Activated CD8-positive, alpha-beta memory T cell treated with anti-CD3 and anti-CD28 coated beads for 24 hours (primary cell): Measurements from ENCODE around the gene MX1.
"Not testable (repeated sequence)": the region's sequence is repeated elsewhere in the genome, so short reads cannot be mapped to it uniquely, and the experiment has no call there.

ENCODE experiments used
- DNase-seq: peaks from one replicate; pipeline ENCODE4 v3.0.0-alpha.2; 2020

MX1 gene

DNA sequence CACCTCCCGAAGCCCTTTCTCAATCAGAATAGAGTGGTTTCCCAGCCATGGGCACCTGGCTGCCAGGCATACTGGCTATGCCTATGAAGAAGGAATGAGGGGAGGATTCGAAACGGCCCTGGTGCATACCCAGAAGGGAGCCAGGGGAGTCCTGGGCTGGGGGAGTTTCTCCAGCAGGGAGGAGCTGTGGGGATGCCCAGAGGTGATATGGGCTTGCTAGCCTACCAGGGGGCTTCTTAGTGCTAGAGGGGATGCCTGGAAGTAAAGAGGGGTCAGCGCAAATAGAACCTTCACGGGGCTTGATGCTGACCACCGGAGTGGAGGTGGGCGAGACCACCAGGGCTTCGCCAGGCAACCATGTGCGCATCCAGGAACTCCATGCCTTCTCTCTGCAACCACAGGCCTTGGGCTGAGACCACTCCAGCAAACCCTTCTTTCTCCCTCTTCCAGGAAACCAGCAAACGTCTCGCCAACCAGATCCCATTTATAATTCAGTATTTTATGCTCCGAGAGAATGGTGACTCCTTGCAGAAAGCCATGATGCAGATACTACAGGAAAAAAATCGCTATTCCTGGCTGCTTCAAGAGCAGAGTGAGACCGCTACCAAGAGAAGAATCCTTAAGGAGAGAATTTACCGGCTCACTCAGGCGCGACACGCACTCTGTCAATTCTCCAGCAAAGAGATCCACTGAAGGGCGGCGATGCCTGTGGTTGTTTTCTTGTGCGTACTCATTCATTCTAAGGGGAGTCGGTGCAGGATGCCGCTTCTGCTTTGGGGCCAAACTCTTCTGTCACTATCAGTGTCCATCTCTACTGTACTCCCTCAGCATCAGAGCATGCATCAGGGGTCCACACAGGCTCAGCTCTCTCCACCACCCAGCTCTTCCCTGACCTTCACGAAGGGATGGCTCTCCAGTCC, 18.2 kb upstream of the MX1 start:
- peak; percentile 28 for DNase-seq

DNA sequence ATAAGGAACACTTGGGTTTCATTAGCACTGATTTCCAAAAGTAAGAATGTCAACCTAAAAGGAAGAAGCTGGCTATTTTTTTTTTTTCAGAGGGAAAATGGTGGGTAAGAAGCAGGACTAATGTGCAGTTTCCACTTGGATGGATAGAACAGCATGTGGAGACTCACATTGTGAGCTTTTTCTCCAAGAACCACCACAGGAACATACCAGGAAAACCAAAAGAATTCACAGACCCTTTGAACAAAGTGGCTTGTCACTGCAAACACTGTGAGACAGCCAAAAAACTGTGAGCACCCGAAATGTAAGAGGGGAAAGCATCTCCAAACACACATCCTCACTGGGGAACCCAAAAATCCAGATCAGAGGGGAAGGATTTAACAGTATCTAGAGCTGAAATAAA, 15.7 kb upstream of the MX1 start:
- DNase-seq: no peak

DNA sequence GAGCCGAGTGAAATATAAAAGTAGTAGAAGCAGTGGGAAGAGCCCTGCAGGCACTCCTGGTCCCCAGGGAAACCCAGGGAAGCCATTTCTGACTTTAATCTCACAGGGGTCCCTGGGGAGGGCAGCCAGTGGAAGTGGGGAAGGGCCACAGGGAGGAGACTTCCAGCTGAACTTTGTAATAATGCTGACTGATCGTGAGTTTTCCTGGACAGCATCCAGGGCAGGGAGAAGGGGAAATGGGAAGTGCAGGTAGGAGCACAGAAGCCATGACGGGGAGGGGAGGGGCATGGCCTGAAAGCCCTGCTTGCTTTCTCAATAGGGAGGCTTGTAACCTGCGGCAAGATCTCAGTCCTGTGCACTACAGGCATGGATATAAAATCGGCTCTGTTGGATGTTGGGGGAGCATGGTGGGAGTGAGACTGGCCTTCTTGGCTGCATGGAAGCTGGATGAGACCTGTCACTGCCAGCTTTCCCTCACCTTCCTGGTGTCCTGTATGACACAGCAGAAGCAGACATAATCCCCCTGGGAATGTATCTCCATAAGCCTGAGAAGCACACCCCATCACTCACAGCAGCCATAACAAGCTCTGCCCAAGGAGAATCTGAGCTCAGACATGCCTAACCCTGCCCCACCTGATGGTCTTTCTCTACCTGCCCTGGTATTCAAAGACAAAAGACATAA, 15.1 kb upstream of the MX1 start:
- DNase-seq: peak; percentile 35

DNA sequence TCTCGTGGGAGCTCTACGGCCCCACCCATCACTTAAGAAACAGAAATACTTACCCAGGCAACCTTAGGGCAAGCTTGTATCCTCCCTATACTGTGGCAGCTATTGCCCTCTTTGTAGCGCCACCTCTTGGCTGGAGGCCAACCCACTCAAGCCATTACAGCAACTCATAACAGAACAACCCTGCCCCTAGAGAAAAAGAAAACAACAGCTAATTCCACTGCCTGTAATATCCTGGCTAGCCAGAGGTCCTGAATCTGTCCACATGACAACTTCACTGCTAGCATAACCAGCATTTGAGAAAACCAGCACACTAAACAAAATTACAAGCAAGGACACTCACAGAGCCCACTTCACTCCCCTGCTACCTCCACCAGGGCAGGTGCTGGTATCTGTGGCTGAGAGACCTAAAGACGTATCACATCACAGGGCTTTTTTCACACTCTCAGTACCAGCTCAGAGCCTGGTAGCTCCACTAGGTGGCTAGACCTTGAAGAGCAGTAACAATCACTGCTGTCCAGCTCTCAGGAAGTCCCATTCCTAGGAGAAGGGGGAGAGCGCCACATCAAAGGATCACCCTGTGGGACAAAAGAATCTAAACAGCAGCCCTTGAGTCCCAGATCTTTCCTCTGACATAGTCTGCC, 14.5 kb upstream of the MX1 start:
- DNase-seq: peak; percentile 15

DNA sequence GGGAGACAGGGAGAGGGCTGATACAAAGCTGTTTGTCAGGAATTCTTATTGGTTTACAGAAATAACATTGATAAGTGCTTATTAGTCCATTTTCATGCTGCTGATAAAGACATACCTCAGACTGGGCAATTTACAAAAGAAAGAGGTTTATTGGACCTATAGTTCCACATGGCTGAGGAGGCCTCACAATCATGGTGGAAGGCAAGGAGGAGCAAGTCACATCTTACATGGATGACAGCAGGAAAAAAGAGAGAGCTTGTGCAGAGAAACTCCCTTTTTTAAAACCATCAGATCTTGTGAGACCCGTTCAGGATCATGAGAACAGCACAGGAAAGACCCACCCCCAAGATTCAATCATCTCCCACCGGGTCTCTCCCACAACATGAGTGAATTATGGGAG, 8.5 kb upstream of the MX1 start:
- DNase-seq: not testable (repeated sequence)

DNA sequence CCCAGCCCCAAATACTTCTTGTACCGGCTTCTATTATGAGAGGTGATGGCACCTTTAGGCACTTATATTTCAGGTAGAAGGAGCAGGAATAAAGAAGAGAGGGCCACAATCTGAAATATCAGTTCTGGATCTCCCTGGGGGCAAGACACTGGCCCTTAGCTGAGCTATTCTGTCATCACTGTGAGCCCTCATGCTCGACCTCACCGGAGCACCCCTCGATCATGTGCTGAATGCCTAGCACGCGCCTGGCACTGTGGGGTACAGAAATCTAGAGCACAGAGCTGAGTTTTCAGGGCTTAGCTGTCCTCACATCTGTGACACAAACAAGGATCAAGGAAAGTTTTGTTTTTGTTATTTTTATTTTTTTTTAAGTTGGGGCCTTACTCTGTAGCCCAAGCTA, 7.6 kb upstream of the MX1 start:
- no peak for DNase-seq

DNA sequence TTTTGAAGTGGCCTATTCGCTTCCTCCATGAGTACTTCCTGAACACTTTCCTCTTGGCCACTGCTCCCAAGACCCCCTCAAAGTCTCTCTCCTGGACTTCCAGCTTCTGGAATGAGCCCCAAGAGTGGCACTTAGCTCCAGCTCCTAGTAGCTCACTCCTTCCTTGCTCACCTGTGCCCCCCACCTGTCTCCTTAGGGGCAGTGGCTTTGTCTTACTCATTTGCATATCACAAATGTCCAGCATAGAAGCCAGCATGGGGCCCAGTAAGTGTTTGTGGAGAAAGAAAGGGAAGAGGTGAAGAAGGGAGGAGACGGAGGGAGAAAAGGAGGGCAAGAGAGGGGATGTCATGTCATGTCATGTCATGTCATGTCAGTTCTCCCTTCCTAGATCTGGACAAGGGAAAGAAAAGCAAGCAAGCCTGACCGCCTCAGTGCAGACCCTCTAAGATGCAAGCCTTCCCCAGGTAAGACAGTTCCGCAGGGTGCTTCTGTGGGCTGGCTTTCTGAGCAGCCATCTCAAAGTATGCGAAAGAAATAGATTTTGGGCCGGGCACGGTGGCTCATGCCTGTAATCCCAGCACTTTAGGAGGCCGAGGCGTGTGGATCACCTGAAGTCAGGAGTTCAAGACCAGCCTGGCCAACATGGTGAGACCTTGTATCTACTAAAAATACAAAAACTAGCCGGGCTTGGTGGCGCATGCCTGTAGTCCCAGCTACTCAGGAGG, 6.9 kb upstream of the MX1 start:
- peak; percentile 52 for DNase-seq

DNA sequence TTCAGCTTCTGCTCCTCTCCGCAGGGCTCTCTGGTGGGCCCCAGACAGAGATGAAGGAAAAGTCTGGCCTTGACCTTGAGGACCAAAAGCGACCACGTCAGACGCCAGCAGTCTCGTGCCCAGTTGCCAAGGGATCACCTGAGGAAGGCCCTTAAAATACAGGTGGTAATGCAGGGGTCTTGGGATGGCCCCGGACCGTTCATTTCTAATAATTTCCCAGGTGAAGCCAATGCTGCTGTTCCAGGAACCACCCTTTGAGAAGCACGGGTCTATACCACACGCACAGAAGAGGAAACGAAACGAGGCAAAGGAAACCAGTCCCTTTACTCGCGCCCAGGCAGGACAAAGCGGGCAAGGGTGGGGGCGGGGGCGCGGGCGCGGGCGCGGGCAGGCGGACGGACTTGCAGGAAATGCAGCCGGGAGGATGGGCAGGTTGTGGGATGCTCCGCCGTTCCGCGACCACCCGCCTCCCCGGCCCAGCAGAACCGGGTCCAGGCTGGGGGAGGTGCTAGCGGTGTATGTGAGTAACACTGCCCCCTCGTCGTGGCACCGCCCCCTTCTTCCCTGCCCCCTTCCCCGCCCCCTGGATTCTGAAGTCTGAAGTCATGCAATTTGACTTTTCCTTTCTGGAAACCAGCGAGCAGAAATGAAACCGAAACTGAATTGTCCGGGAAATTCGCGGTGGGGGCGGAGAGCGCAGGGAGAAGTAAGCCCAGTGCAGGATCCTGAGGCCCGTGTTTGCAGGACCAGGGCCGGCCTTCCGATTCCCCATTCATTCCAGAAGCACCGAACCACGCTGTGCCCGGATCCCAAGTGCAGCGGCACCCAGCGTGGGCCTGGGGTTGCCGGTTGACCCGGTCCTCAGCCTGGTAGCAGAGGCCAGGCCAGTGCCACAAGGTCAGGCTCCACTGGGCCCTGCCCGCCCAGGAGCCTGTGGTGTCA, 5.8 kb upstream of the MX1 start:
- peak; percentile 73 for DNase-seq

DNA sequence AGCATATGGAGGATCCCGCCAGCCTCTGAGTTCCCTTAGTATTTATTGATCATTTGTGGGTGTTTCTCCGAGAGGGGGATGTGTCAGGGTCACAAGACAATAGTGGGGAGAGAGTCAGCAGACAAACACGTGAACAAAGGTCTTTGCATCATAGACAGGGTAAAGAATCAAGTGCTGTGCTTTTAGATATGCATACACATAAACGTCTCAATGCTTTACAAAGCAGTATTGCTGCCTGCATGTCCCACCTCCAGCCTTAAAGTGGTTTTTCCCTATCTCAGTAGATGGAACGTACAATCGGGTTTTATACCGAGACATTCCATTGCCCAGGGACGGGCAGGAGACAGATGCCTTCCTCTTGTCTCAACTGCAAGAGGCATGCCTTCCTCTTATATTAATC, 5.0 kb upstream of the MX1 start:
- peak; percentile 43 for DNase-seq

DNA sequence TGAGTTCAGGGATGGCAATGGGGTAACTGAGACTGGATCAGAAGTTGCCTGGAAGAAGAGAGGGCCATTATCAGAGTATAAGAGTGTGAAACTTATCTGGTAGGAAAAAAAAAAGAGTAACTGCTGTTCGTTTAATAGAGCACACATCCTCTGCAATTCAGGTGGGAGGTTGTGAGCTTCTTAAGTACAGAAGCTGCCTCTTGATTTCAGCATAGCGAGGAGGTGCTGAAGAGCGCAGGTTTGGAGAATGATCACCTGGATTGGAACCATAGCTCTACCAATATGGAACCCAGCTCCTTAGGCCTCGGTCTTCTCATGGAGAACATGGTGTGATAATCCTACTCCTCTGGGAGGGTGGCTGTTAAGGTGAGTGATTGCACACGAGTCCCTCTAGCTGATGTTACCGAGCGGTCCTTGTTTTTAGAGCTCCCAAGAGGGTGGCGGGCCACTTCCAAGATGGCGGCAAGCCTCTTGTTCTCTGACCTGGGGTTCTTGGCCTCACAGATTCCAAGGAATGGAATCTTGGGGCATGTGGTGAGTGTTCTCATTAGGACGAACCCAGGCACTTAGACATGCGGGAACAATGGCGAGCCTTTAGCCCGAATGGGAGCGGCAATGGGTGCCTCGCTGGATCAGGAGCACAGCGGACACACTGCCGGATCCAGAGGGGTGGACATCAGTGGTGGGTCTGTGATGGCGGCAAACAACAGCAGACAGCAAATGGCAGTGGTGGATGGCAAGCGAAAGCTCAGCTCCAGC, 3.3 kb upstream of the MX1 start:
- no peak for DNase-seq

DNA sequence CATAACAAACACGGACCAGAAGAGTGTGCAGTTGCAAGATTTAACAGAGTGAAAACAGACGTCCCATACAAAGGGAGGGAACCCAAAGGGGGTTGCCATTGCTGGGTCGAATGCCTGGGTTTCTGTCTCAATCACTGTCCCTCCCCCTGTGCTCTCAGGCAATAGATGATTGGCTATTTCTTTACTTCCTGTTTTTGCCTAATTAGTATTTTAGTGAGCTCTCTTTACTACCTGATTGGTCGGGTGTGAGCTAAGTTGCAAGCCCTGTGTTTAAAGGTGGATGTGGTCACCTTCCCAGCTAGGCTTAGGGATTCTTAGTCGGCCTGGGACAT, 2.8 kb upstream of the MX1 start:
- not testable (repeated sequence) for DNase-seq

DNA sequence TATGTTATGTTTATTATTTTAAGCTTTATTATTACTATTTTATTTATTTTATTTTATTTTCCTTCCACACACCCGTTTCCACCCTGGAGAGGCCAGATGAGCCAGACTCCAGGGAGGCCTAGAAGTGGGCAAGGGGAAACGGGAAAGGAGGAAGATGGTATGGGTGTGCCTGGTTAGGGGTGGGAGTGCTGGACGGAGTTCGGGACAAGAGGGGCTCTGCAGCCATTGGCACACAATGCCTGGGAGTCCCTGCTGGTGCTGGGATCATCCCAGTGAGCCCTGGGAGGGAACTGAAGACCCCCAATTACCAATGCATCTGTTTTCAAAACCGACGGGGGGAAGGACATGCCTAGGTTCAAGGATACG, 468 bp upstream of the MX1 start:
- no peak for DNase-seq

DNA sequence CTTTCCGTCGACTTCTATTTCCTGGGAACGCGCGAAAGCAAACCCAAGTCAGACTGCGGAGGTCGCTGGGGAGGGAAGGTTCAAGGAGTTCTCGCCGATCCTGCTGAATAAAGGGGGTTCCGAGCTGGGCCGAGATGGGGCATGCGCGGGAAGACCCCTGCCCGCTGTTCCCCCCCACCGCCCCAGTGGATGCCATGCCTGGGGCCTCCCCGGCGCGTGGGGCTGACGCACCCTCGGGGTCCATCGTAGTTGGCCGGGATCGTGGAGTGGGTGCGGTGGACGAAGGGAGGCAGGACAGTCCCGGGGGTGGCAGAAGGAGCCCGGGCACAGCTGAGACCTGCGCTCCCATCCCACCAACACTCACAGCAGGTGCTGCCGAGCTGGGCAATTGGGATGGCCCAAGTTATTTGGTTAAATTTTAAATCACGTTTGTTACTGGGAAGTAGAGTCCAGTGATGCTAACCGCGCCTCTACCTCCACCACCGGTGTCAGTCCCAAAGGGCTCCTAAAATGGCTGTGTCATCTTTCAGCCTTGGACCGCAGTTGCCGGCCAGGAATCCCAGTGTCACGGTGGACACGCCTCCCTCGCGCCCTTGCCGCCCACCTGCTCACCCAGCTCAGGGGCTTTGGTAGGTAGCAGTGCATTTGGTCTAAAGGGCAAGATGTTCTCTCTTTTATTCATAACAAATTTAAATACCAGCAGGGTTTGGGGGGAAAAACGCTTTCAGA, 801 bp downstream of the MX1 start:
- DNase-seq: peak; percentile 64

DNA sequence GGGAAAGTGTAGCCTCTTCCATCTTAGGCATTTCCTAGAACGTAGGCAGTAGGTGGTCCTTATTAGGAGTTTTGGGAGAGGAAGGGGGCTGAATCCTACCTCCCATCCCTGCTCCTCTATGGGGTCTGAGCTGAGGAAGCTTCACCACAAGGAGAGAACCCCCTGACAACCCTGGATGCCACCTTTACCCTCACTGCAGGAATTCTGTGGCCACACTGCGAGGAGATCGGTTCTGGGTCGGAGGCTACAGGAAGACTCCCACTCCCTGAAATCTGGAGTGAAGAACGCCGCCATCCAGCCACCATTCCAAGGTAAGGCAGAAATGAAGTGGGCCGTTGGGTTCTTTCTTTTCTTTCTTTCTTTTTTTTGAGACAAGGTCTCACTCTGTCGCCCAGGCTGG, 1.5 kb downstream of the MX1 start:
- peak; percentile 42 for DNase-seq

DNA sequence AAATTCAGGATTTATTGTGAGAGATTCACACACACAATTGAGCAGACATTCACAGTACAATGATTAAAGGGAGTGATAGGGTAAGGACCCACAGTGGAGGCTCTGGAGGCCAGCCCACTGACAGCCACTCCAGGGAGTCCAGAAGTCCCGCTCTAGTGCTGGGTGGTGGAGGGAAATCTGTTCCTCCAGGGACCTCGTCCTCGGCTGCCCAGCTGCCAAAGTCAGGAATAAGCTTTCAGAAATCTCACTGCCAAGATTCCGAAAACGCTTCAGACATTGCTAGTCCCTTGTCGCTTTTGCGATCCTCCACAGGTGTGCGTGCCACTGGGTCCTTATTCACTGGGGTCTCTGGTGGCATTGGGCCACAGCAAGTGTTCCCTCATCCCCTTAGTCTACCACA, 2.3 kb downstream of the MX1 start:
- DNase-seq: peak; percentile 46

DNA sequence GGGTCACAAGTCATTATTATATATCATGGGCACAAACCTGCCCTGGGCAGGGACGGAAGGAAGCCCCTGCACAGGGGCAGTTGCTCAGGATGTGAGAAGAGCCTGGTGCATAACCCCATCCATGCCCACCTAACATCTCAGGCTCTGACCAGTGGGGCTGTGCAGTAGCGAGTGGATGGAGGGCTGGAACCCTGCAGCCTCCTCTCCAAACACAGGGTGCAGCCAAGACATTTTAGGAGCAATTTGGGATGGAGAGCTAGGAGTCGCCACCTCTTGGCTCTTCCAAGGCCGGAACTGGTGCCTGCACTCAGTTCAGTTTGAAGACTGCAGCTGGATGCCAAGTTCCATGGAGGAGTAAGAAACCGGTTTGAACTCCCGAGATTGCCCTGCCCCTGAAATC, 2.8 kb downstream of the MX1 start:
- peak; percentile 47 for DNase-seq

DNA sequence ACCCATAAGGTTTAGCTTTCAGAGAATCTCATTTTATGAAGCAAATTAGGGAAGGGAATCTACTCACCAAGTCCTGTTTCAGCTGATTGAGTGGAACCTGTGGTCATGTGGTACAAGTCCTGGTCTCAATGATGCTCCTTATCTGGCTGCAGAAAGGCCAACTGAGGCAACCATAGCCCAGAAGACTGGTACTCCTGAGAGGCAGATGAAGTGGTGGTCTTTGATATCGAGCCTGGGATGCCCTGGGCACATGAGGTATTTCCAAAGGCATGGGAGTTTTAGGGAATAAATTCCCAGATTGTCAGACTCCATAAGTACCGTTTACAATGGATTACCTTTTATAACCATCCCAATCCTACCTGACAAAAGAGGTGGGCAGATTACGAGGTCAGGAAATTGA, 3.3 kb downstream of the MX1 start:
- peak; percentile 15 for DNase-seq

DNA sequence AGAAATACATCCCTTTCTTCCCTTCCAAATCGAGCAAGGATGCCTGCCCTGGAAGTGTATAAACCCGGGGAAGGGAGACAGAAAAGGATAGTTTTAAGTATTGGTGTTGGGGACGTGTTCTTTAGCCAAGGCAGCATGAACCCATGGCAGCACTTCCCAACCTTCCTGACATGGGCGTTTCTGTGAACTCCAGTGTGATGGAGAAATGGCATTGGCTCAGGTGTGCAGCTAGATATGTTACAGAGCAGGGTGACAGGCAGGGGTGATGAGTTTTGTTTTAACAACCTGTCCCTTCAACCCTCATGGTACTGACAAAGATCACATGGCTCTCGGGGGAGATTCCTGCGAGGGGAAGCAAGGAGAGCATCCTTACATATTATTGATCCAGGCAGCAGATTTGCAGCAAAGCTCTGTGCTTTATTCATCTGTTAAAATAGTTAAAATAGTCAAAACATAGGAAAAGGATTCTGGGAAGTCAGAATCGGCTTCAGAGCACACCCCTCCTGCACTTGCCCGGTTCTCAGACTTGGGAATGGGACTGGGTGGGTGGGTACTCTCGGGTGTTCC, 4.0 kb downstream of the MX1 start:
- peak; percentile 49 for DNase-seq

DNA sequence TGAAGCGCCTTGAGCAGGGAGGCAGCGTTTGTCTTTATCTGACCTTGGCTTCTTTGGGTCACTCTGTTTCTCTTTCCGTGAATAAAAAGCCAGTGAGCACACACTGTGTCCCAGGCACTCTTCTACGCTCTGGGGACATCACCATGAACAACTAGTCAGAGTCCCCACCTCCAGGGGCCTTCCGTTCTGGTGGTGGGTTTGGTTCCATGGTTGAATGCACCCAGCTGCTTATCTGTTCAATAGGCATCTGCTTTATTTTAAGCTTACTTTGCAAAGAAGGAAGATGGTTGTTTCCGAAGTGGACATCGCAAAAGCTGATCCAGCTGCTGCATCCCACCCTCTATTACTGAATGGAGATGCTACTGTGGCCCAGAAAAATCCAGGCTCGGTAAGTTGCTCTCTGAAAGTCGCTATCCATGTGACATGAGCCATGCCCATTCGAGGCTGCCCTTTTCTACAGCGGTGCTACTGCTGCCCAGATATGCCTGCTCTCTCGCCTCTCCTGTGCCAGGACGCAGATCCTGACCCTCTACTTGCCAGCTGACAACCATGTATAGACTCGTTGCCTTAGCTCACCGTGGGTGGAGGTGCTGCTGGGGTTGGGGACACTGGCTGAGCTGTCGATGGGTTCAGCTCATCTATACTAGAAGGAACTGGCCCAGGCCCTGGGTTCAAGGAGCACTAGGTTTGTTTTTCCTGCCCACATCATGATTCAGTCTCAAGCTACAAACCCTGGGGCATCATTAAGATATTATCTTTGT, 5.9 kb downstream of the MX1 start:
- DNase-seq: peak; percentile 33
